H9 (cell line): ENCODE data around the gene SMURF1. TPM values are rescaled to one million over a fixed set of nuclear protein-coding genes. Genes with fewer than 3 reads are reported as not detected.

Experiments used
- DNase-seq: peaks from one replicate; pipeline ENCODE4 v3.0.0-alpha.2; 2017
- H2AFZ ChIP-seq: one replicate; pipeline ENCODE4 v1.6.1; 2013; ENCODE audit warnings: mild to moderate bottlenecking, low read length, control low read depth, moderate library complexity
- H2AK5ac ChIP-seq: 2 replicates; pipeline ENCODE4 v1.6.1; 2013; ENCODE audit warnings: low read length, control low read depth, mixed read lengths; ENCODE audit not compliant: insufficient read length
- H2BK120ac ChIP-seq: one replicate; pipeline ENCODE4 v1.6.1; 2013; ENCODE audit warnings: low read depth, mild to moderate bottlenecking, low read length, control low read depth, inconsistent platforms; ENCODE audit not compliant: poor library complexity, severe bottlenecking
- H2BK12ac ChIP-seq: 2 replicates; pipeline ENCODE4 v1.6.1; 2013; ENCODE audit warnings: low read length, control low read depth, mixed read lengths, low read depth; ENCODE audit not compliant: insufficient read length
- H2BK15ac ChIP-seq: 2 replicates; pipeline ENCODE4 v1.6.1; 2013; ENCODE audit warnings: low read depth, low read length, control low read depth
- H2BK20ac ChIP-seq: one replicate; pipeline ENCODE4 v1.6.1; 2013; ENCODE audit warnings: low read depth, mild to moderate bottlenecking, low read length, control low read depth, inconsistent platforms; ENCODE audit not compliant: poor library complexity, severe bottlenecking
- H2BK5ac ChIP-seq: 2 replicates; pipeline ENCODE4 v1.6.1; 2013; ENCODE audit warnings: low read length, control low read depth, mixed read lengths; ENCODE audit not compliant: insufficient read length
- H3K14ac ChIP-seq: 2 replicates; pipeline ENCODE4 v1.6.1; 2013; ENCODE audit warnings: low read length, control low read depth; ENCODE audit not compliant: insufficient read depth
- H3K18ac ChIP-seq: 2 replicates; pipeline ENCODE4 v1.6.1; 2013; ENCODE audit warnings: low read depth, mild to moderate bottlenecking, mixed read lengths, low read length, control low read depth; ENCODE audit not compliant: insufficient read length
- H3K23ac ChIP-seq: 2 replicates; pipeline ENCODE4 v1.6.1; 2013; ENCODE audit warnings: low read length, control low read depth, mixed read lengths, low read depth; ENCODE audit not compliant: insufficient read length
- H3K23me2 ChIP-seq: 2 replicates; pipeline ENCODE4 v1.6.1; 2013; ENCODE audit warnings: low read depth, mild to moderate bottlenecking, mixed read lengths, low read length, control low read depth; ENCODE audit not compliant: insufficient read length, poor library complexity, severe bottlenecking
- H3K27ac ChIP-seq: 2 replicates; pipeline ENCODE4 v1.5.1; 2013; ENCODE audit warnings: low read length, control low read depth, mixed read lengths, low read depth; ENCODE audit not compliant: insufficient read length
- H3K27me3 ChIP-seq: 2 replicates; pipeline ENCODE4 v1.6.1; 2013; ENCODE audit warnings: low read length, control low read depth, inconsistent platforms; ENCODE audit not compliant: insufficient read depth
- H3K4ac ChIP-seq: 2 replicates; pipeline ENCODE4 v1.6.1; 2013; ENCODE audit warnings: low read depth, mild to moderate bottlenecking, control low read depth, inconsistent platforms, low read length, moderate library complexity
- H3K4me1 ChIP-seq: 2 replicates; pipeline ENCODE4 v1.6.1; 2013; ENCODE audit warnings: low read length, control low read depth, inconsistent platforms; ENCODE audit not compliant: insufficient read depth
- H3K4me2 ChIP-seq: 2 replicates; pipeline ENCODE4 v1.6.1; 2013; ENCODE audit warnings: low read length, control low read depth, mixed read lengths; ENCODE audit not compliant: insufficient read length, insufficient read depth
- H3K56ac ChIP-seq: 2 replicates; pipeline ENCODE4 v1.6.1; 2013; ENCODE audit warnings: low read depth, mild to moderate bottlenecking, mixed read lengths, low read length, control low read depth; ENCODE audit not compliant: insufficient read length
- H3K79me1 ChIP-seq: 2 replicates; pipeline ENCODE4 v1.6.1; 2013; ENCODE audit warnings: low read depth, mild to moderate bottlenecking, moderate library complexity, low read length, control low read depth, inconsistent platforms; ENCODE audit not compliant: insufficient read depth, poor library complexity, severe bottlenecking
- H3K79me2 ChIP-seq: 2 replicates; pipeline ENCODE4 v1.6.1; 2013; ENCODE audit warnings: low read length, control low read depth, inconsistent platforms; ENCODE audit not compliant: insufficient read depth
- H3K9ac ChIP-seq: 2 replicates; pipeline ENCODE4 v1.6.1; 2013; ENCODE audit warnings: low read length, control low read depth, mixed read lengths; ENCODE audit not compliant: insufficient read length; ENCODE audit errors: extremely low read depth
- H3K9me3 ChIP-seq: one replicate; pipeline ENCODE4 v1.6.1; 2013; ENCODE audit warnings: low read depth, low read length, inconsistent platforms; ENCODE audit not compliant: control insufficient read depth
- H3T11ph ChIP-seq: one replicate; pipeline ENCODE4 v1.6.1; 2013; ENCODE audit warnings: mild to moderate bottlenecking, low read length, control low read depth, inconsistent platforms
- H4K20me1 ChIP-seq: one replicate; pipeline ENCODE4 v1.6.1; 2013; ENCODE audit not compliant: control insufficient read depth, insufficient read length, insufficient read depth
- H4K5ac ChIP-seq: 2 replicates; pipeline ENCODE4 v1.6.1; 2013; ENCODE audit warnings: low read depth, mild to moderate bottlenecking, mixed read lengths, low read length, control low read depth; ENCODE audit not compliant: insufficient read length
- H4K8ac ChIP-seq: replicated peaks from 2 replicates; pipeline ENCODE4 v1.6.1; 2013; ENCODE audit warnings: low read length, control low read depth, mixed read lengths, low read depth; ENCODE audit not compliant: insufficient read length
- H4K91ac ChIP-seq: 2 replicates; pipeline ENCODE4 v1.6.1; 2013; ENCODE audit warnings: low read depth, mild to moderate bottlenecking, moderate library complexity, mixed read lengths, low read length, control low read depth; ENCODE audit not compliant: insufficient read length
- H3K27ac Mint-ChIP-seq, 3 experiments: 2 replicates in 2 of 3; 3 replicates in 1 of 3; pipeline ENCODE4 v1.8.0; 2020 to 2021; ENCODE audit warnings: mixed read lengths in 3 of 3, mild to moderate bottlenecking in 1 of 3, moderate library complexity in 1 of 3
- H3K27me3 Mint-ChIP-seq: 2 replicates; pipeline ENCODE4 v1.8.0; 2021; ENCODE audit warnings: low read depth, mild to moderate bottlenecking, moderate library complexity, mixed read lengths
- H3K36me3 Mint-ChIP-seq, 3 experiments: 2 replicates in 2 of 3; 3 replicates in 1 of 3; pipeline ENCODE4 v1.8.0; 2020 to 2021; ENCODE audit warnings: low read depth in 3 of 3, mixed read lengths in 3 of 3; ENCODE audit not compliant: insufficient read depth in 1 of 3
- H3K4me1 Mint-ChIP-seq, 2 experiments: 2 replicates each; pipeline ENCODE4 v1.8.0; 2020; ENCODE audit warnings: mixed read lengths in 2 of 2
- H3K4me3 Mint-ChIP-seq, 2 experiments: 2 replicates in 1 of 2; 3 replicates in 1 of 2; pipeline ENCODE4 v1.8.0; 2020 to 2021; ENCODE audit warnings: mild to moderate bottlenecking in 2 of 2, mixed read lengths in 2 of 2, moderate library complexity in 1 of 2
- H3K9me3 Mint-ChIP-seq, 2 experiments: 2 replicates in 1 of 2; 3 replicates in 1 of 2; pipeline ENCODE4 v1.8.0; 2020; ENCODE audit warnings: mild to moderate bottlenecking in 2 of 2, mixed read lengths in 2 of 2, moderate library complexity in 1 of 2
- CTCF ChIP-seq: fragments of 200-600 bp; sonication (generic); conservative IDR thresholded peaks from 3 replicates; pipeline ENCODE4 v1.8.0; 2021; ENCODE audit warnings: antibody characterized with exemption, mild to moderate bottlenecking
- WGBS: extraction: QIAGEN DNeasy Blood & Tissue Kit; methylation state at CpG from one replicate; pipeline ENCODE4 v1.1.7; 2013; ENCODE audit warnings: missing lambda C conversion rate, low lambda C conversion rate, mixed read lengths; ENCODE audit not compliant: insufficient read length; ENCODE audit errors: extremely low coverage; 5-methylcytosine and 5-hydroxymethylcytosine counted together
- total RNA-seq: library from RNA; stranded (reverse); gene quantifications from 2 replicates; pipeline ENCODE4 v1.2.1, GENCODE V29; 2021

The SMURF1 gene
- total RNA-seq, 1 experiment from 2014 or later: 29.4 TPM

- Histone ChIP-seq H3K23me2 (no peaks in the 10 kb centered on the region), H2BK120ac (no peak overlapping the region), H3K4me1 (peaks cover 5% of the 10 kb centered on the region; the same call in 1 of the 2 replicates), H3K9me3 (no peaks in the 10 kb centered on the region), H3K23ac (no peak overlapping the region), H2BK15ac (no peak overlapping the region), H2BK5ac (no peak overlapping the region), H4K20me1 (no peaks in the 10 kb centered on the region), H2AK5ac (no peak overlapping the region), H3K56ac (no peak overlapping the region), H4K8ac (no peak overlapping the region), H3K27ac (no peak overlapping the region), H3K4ac (no peak overlapping the region), H4K91ac (no peak overlapping the region), H4K5ac (no peak overlapping the region), H3K14ac (no peak overlapping the region), H3K79me2 (peaks cover 12% of the 10 kb centered on the region; the same call in 1 of the 2 replicates), H3K27me3 (no peaks in the 10 kb centered on the region), H2BK20ac (no peak overlapping the region), H2BK12ac (no peak overlapping the region), H3K4me2 (no peak overlapping the region), H3K18ac (no peak overlapping the region), H2AFZ (no peak overlapping the region), H3K9ac (no peak overlapping the region), H3T11ph (no peak overlapping the region), H3K79me1 (no peaks in the 10 kb centered on the region)
- no peak for DNase-seq
- H3K4me1 Mint-ChIP-seq: peaks cover 14 to 16% of the 10 kb centered on the region in 2 experiments
- WGBS: no CpG with 5 or more reads among the region's 9 CpGs
- no peak for TF ChIP-seq CTCF
- peaks cover 0 to 4% (median 3%) of the 10 kb centered on the region in 3 experiments; a peak in 3 of 7 replicates for H3K36me3 Mint-ChIP-seq
- 0 out of 7 replicates have a peak overlapping the region, but pooled peaks of 1 of the 3 experiments have one; percentile 32 for H3K27ac Mint-ChIP-seq
- H3K27me3 Mint-ChIP-seq: no peaks in the 10 kb centered on the region
- H3K4me3 Mint-ChIP-seq: no peak overlapping the region
- no peaks in the 10 kb centered on the region for H3K9me3 Mint-ChIP-seq
These were observed 64.8 kb downstream of the SMURF1 start for GRCh38 chr7:99079104-99079503.
